ENCODE data around the gene JKAMP. TPM values are rescaled to one million over a fixed set of nuclear protein-coding genes. Genes with fewer than 3 reads are reported as not detected.

JKAMP gene
- polyA plus RNA-seq, 1 experiment: 208 TPM

GRCh38 chr14:59529189-59529588 is 44.9 kb downstream of the JKAMP start:
- no peaks in the 10 kb centered on the region for H3K9me3 ChIP-seq (ENCODE audit: control insufficient read depth, insufficient read depth, low read length)
- POLR2A ChIA-PET: no interaction called here
- CTCF ChIA-PET: interaction anchor here (1.0 to 1.3 kb wide), 2 partner anchors 17 to 22 kb away, joined by 4 to 5 read pairs; no protein-coding TSS in a partner anchor
- no peaks in the 10 kb centered on the region for H3K27me3 ChIP-seq (ENCODE audit: control insufficient read depth, insufficient read depth, low read length)
- no peak for TF ChIP-seq CTCF (IDR thresholded peaks at IDR 0.05; ENCODE audit: low read depth, low read length)
- no peak overlapping the region for H3K27ac ChIP-seq (ENCODE audit: low read depth, low read length)
- H3K4me3 ChIP-seq (ENCODE audit: low read depth, low read length): no peak overlapping the region
- no peak for DNase-seq (ENCODE audit: low read depth, low spot score)

- CTCF ChIA-PET: no interaction called here
- POLR2A ChIA-PET: no interaction called here
- Histone ChIP-seq H3K27ac (ENCODE audit: low read depth, low read length) (no peak overlapping the region), H3K9me3 (ENCODE audit: control insufficient read depth, insufficient read depth, low read length) (no peaks in the 10 kb centered on the region), H3K4me3 (ENCODE audit: low read depth, low read length) (no peak overlapping the region), H3K27me3 (ENCODE audit: control insufficient read depth, insufficient read depth, low read length) (no peaks in the 10 kb centered on the region)
- no peak for DNase-seq (ENCODE audit: low read depth, low spot score)
- TF ChIP-seq CTCF (IDR thresholded peaks at IDR 0.05; ENCODE audit: low read depth, low read length): no peak
Observed at GRCh38 chr14:59530349-59530748, 46.0 kb downstream of the JKAMP start.

DNA sequence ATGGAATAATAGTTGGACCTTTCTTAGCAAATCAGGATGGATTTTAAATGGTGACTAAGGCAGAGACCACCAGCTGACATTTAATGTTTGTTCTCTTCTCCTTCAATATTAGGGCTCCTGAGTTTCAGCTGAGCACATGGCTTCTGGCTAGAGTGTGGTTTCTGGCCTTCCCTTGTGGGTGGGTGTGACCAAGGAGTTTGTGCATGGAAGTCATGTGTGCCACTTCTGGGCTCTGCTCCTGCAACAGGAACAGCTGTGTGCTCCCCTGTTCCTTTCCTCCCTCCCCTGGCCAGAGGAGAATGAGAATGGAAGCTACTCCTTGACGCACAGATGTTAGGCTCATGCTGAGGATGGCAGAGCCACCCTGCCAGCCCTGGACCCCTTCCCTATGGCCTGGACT is 48.1 kb downstream of the JKAMP start:
- ChIA-PET CTCF (interaction anchor here (5.5 kb wide), 1 partner anchor 44 kb away, joined by 23 read pairs; the partner anchor contains the start of gene CCDC175), POLR2A (no interaction called here)
- DNase-seq (ENCODE audit: low read depth, low spot score): no peak
- Histone ChIP-seq H3K9me3 (ENCODE audit: control insufficient read depth, insufficient read depth, low read length) (no peaks in the 10 kb centered on the region), H3K4me3 (ENCODE audit: low read depth, low read length) (no peak overlapping the region), H3K27me3 (ENCODE audit: control insufficient read depth, insufficient read depth, low read length) (no peaks in the 10 kb centered on the region), H3K27ac (ENCODE audit: low read depth, low read length) (no peak overlapping the region)
- TF ChIP-seq CTCF (IDR thresholded peaks at IDR 0.05; ENCODE audit: low read depth, low read length): no peak

DNA sequence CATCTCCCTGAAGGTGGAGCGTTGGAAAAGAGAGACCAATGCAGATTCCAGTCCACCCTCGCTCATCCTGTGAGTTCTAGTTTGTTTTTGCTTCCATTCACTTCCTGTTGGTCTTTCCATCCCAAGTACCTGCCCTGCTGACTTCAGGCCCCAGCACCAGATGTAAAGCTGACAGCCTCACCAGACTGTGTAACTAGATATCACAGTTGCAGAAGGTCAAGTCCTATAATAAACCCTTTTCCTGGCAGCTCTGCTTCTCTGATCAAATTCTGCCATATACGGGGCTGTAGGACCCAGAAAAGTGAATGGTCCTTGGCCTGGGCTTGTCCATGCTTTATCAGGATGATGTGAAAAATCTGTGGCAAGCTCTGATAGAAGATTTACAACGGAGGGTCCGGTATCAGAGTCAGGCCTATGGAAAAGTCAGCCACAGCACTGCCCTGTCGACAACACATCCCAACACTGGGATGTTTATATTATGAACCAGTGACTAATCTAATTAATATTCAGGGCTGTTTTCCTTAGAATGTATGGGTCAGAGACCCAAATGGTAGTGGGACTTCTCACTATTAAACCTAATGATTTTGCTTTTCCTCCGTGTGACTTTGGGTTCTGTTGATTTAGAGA is 50.2 kb downstream of the JKAMP start:
- no peak overlapping the region for H3K4me3 ChIP-seq (ENCODE audit: low read depth, low read length)
- no peak for DNase-seq (ENCODE audit: low read depth, low spot score)
- H3K27me3 ChIP-seq (ENCODE audit: control insufficient read depth, insufficient read depth, low read length): no peaks in the 10 kb centered on the region
- no peaks in the 10 kb centered on the region for H3K9me3 ChIP-seq (ENCODE audit: control insufficient read depth, insufficient read depth, low read length)
- POLR2A ChIA-PET: no interaction called here
- H3K27ac ChIP-seq (ENCODE audit: low read depth, low read length): no peak overlapping the region
- no peak for TF ChIP-seq CTCF (IDR thresholded peaks at IDR 0.05; ENCODE audit: low read depth, low read length)
- CTCF ChIA-PET: interaction anchor here (0.6 to 5.5 kb wide), 3 partner anchors 42 to 725 kb away, joined by 3 to 23 read pairs (median 3); partner anchors contain the start of gene CCDC175

DNA sequence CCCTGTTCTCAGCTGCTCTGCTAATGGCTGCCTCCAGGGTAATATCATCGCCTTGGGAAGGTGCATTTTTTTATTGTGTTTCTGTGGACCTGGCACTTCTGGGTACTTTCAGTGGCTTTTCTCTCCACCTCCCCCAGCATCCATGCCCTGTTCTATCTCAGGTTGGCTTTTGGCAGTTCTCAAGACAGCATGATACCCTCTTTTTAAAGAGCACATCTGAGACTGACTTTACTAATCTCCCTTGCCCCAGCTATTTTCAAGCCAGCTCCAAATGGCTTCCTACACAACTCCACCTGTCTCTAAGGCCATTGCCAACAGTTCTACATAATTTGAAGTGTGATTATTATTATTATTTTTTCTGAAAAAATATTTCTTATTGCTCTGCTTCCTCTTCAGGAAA is 53.2 kb downstream of the JKAMP start:
- ChIA-PET POLR2A (no interaction called here), CTCF (no interaction called here)
- DNase-seq (ENCODE audit: low read depth, low spot score): no peak
- no peak for TF ChIP-seq CTCF (IDR thresholded peaks at IDR 0.05; ENCODE audit: low read depth, low read length)
- Histone ChIP-seq H3K4me3 (ENCODE audit: low read depth, low read length) (no peak overlapping the region), H3K27me3 (ENCODE audit: control insufficient read depth, insufficient read depth, low read length) (no peaks in the 10 kb centered on the region), H3K9me3 (ENCODE audit: control insufficient read depth, insufficient read depth, low read length) (no peaks in the 10 kb centered on the region), H3K27ac (ENCODE audit: low read depth, low read length) (no peak overlapping the region)
